Stimulated activated CD4-positive, alpha-beta T cell treated with anti-CD3 and anti-CD28 coated beads, Interleukin-2, amount 100 ng/mL, for 4 hours (primary cell): ENCODE data around the gene SOD2.
A peak's percentile ranks its signal among the peaks of the same experiment; 100 is the strongest.
"Not testable (repeated sequence)": the region's sequence is repeated elsewhere in the genome, so short reads cannot be mapped to it uniquely, and the experiment has no call there.

ENCODE experiments used
- DNase-seq: peaks from one replicate; pipeline ENCODE4 v3.0.0-alpha.2; 2020; ENCODE audit warnings: low read depth

Gene SOD2

GRCh38 chr6:159716247-159717096 is 23.4 kb upstream of the SOD2 start:
- no peak for DNase-seq

- no peak for DNase-seq
Observed at GRCh38 chr6:159715605-159716004, 22.6 kb upstream of the SOD2 start.

- DNase-seq = no peak
Observed at GRCh38 chr6:159715166-159715565, 22.1 kb upstream of the SOD2 start.

- DNase-seq = no peak
Observed at GRCh38 chr6:159714404-159714803, 21.4 kb upstream of the SOD2 start.

- no peak for DNase-seq
Observed at GRCh38 chr6:159713984-159714383, 20.9 kb upstream of the SOD2 start.

- DNase-seq = not testable (repeated sequence)
Observed at GRCh38 chr6:159712389-159712788, 19.3 kb upstream of the SOD2 start.

GRCh38 chr6:159710603-159711002 is 17.6 kb upstream of the SOD2 start:
- DNase-seq = not testable (repeated sequence)

- DNase-seq = no peak
Observed at GRCh38 chr6:159701413-159701999, 8.5 kb upstream of the SOD2 start.

- no peak for DNase-seq
Observed at GRCh38 chr6:159700970-159701369, 7.9 kb upstream of the SOD2 start.

GRCh38 chr6:159695984-159696383 is 2.9 kb upstream of the SOD2 start:
- DNase-seq = no peak

- DNase-seq = peak; percentile 19
Observed at GRCh38 chr6:159693894-159694545, 979 bp upstream of the SOD2 start.

- peak; percentile 50 for DNase-seq
Observed at GRCh38 chr6:159692303-159693127, 526 bp downstream of the SOD2 start.

GRCh38 chr6:159691963-159692287 is 1.1 kb downstream of the SOD2 start:
- DNase-seq = no peak

GRCh38 chr6:159691133-159691962 is 1.7 kb downstream of the SOD2 start:
- DNase-seq = peak; percentile 15

- DNase-seq = not testable (repeated sequence)
Observed at GRCh38 chr6:159690135-159690534, 2.9 kb downstream of the SOD2 start.

- no peak for DNase-seq
Observed at GRCh38 chr6:159689001-159689400, 4.0 kb downstream of the SOD2 start.

- DNase-seq = no peak
Observed at GRCh38 chr6:159688266-159688905, 4.7 kb downstream of the SOD2 start.

- DNase-seq = no peak
Observed at GRCh38 chr6:159687341-159687740, 5.7 kb downstream of the SOD2 start.

- no peak for DNase-seq
Observed at GRCh38 chr6:159686703-159687102, 6.3 kb downstream of the SOD2 start.

GRCh38 chr6:159686040-159686439 is 7.0 kb downstream of the SOD2 start:
- DNase-seq = no peak

GRCh38 chr6:159684013-159684304 is 9.1 kb downstream of the SOD2 start:
- no peak for DNase-seq
